Ishikawa (cell line): Measurements from ENCODE around the gene ABRACL.

Experiments used
- CEBPB ChIP-seq: IDR thresholded peaks from 2 replicates; pipeline ENCODE4 v1.6.1; 2012
- CREB1 ChIP-seq: IDR thresholded peaks from 2 replicates; pipeline ENCODE4 v1.6.1; 2012; ENCODE audit warnings: low read depth
- EGR1 ChIP-seq: IDR thresholded peaks from 2 replicates; pipeline ENCODE4 v1.6.1; 2012
- EP300 ChIP-seq: IDR thresholded peaks from 2 replicates; pipeline ENCODE4 v1.6.1; 2012; ENCODE audit warnings: borderline replicate concordance
- MAX ChIP-seq: IDR thresholded peaks from 2 replicates; pipeline ENCODE4 v1.6.1; 2012
- NFIC ChIP-seq: IDR thresholded peaks from 2 replicates; pipeline ENCODE4 v1.6.1; 2012
- TAF1 ChIP-seq: IDR thresholded peaks from 2 replicates; pipeline ENCODE4 v1.6.1; 2012; ENCODE audit warnings: low read depth, mild to moderate bottlenecking
- TCF12 ChIP-seq: IDR thresholded peaks from 2 replicates; pipeline ENCODE4 v1.6.1; 2012; ENCODE audit warnings: low read depth
- TEAD4 ChIP-seq: IDR thresholded peaks from 2 replicates; pipeline ENCODE4 v1.6.1; 2012
- YY1 ChIP-seq: IDR thresholded peaks from 2 replicates; pipeline ENCODE4 v1.6.1; 2012; ENCODE audit warnings: low read depth
- TF ChIP-seq, protein P1 (sequence below): IDR thresholded peaks from 2 replicates; pipeline ENCODE4 v1.6.1; 2012
- TF ChIP-seq, protein P2 (sequence below): IDR thresholded peaks from 2 replicates; pipeline ENCODE4 v1.6.1; 2012; ENCODE audit warnings: low read depth, mild to moderate bottlenecking

DNA sequence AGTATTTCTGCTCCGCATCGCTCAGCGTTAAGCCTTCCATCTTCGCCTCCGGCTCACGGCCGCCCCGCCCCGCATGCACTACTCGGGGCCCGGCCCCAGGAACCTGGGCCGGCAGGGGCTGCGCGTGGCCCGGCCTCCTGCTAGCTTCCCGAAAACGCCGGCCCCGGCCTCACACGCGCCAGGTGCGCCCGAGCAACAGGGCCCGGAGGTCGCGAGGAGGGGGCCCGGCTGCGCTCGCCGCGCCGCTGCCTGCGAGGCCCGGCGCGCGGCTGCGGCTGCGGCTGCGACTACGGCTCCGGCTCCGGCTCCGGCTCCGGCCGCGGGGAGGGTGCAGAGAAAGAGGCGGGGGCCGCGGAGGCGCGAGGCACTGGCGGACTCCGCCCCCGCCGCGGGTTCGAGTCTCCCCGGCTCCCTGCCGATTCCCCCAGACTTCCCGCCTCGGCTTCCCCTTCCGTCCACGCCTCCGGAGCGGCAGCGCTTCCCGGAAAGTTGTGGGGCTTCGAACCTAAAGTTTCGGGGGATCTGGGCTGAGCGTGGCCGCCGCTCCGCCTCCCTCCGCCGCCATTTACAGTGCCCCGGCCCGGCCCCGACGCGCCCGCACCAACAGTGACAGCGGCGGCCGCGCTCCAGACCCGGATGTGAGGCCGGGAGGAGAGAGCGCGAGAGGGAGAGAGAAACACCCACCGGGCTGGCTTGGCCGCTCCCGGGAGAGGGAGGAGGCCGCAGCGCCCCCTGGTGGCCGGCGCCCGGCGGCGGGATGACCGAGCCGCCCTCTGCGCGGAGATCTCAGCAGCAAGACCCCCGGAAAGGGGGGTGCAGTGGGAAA lies 40.7 kb upstream of the ABRACL start, which contains the start of gene REPS1:
- TF ChIP-seq, protein P1, sequence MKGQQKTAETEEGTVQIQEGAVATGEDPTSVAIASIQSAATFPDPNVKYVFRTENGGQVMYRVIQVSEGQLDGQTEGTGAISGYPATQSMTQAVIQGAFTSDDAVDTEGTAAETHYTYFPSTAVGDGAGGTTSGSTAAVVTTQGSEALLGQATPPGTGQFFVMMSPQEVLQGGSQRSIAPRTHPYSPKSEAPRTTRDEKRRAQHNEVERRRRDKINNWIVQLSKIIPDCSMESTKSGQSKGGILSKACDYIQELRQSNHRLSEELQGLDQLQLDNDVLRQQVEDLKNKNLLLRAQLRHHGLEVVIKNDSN, result no peak
- TF ChIP-seq TAF1 (peak; percentile 72), CREB1 (no peak), CEBPB (no peak), MAX (peak; percentile 58), EGR1 (peak; percentile 40; the same call in 1 of the 2 replicates), EP300 (no peak), TCF12 (no peak), YY1 (peak; percentile 87), TEAD4 (no peak), NFIC (no peak)
- TF ChIP-seq, protein P2, sequence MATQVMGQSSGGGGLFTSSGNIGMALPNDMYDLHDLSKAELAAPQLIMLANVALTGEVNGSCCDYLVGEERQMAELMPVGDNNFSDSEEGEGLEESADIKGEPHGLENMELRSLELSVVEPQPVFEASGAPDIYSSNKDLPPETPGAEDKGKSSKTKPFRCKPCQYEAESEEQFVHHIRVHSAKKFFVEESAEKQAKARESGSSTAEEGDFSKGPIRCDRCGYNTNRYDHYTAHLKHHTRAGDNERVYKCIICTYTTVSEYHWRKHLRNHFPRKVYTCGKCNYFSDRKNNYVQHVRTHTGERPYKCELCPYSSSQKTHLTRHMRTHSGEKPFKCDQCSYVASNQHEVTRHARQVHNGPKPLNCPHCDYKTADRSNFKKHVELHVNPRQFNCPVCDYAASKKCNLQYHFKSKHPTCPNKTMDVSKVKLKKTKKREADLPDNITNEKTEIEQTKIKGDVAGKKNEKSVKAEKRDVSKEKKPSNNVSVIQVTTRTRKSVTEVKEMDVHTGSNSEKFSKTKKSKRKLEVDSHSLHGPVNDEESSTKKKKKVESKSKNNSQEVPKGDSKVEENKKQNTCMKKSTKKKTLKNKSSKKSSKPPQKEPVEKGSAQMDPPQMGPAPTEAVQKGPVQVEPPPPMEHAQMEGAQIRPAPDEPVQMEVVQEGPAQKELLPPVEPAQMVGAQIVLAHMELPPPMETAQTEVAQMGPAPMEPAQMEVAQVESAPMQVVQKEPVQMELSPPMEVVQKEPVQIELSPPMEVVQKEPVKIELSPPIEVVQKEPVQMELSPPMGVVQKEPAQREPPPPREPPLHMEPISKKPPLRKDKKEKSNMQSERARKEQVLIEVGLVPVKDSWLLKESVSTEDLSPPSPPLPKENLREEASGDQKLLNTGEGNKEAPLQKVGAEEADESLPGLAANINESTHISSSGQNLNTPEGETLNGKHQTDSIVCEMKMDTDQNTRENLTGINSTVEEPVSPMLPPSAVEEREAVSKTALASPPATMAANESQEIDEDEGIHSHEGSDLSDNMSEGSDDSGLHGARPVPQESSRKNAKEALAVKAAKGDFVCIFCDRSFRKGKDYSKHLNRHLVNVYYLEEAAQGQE, result no peak
